Neural progenitor cell (in vitro differentiated cells): ENCODE data around the gene HJV.
"Not testable (repeated sequence)": the region's sequence is repeated elsewhere in the genome, so short reads cannot be mapped to it uniquely, and the experiment has no call there.

Experiments
- CTCF ChIP-seq: fragments of 200-600 bp; sonication (generic); IDR thresholded peaks from 2 replicates; pipeline ENCODE4 v1.5.1; 2017; ENCODE audit warnings: antibody characterized with exemption, mild to moderate bottlenecking
- EZH2 ChIP-seq: fragments of 200-600 bp; sonication (generic); IDR thresholded peaks from 2 replicates; pipeline ENCODE4 v1.6.1; 2017; ENCODE audit warnings: antibody characterized with exemption, mild to moderate bottlenecking, moderate library complexity
- EZH2phosphoT487 ChIP-seq: fragments of 200-600 bp; sonication (generic); IDR thresholded peaks from 2 replicates; pipeline ENCODE4 v1.6.1; 2017; ENCODE audit warnings: antibody characterized with exemption

- not testable (repeated sequence) for TF ChIP-seq EZH2phosphoT487, CTCF, EZH2
These were observed 30.5 kb upstream of the HJV start for GRCh38 chr1:146051852-146052676.
